HEK293T (cell line): Measurements from ENCODE around the gene KCNJ1.

Experiments
- BHLHE40 ChIP-seq: fragments of 450-650 bp; IDR thresholded peaks from 2 replicates; pipeline ENCODE4 v1.6.1; 2016; ENCODE audit warnings: mild to moderate bottlenecking, moderate library complexity, borderline replicate concordance
- CTBP1 ChIP-seq: fragments of 450-650 bp; IDR thresholded peaks from 2 replicates; pipeline ENCODE4 v1.6.1; 2016; ENCODE audit warnings: borderline replicate concordance
- ELF4 ChIP-seq: fragments of 450-650 bp; IDR thresholded peaks from 2 replicates; pipeline ENCODE4 v1.6.1; 2017; ENCODE audit warnings: antibody characterized with exemption
- FOXA1 ChIP-seq: fragments of 450-650 bp; IDR thresholded peaks from 2 replicates; pipeline ENCODE4 v1.6.1; 2016; ENCODE audit warnings: mild to moderate bottlenecking
- FOXM1 ChIP-seq: fragments of 450-650 bp; IDR thresholded peaks from 2 replicates; pipeline ENCODE4 v1.6.1; 2017; ENCODE audit warnings: mild to moderate bottlenecking, borderline replicate concordance
- L3MBTL2 ChIP-seq: fragments of 450-650 bp; conservative IDR thresholded peaks from 2 replicates; pipeline ENCODE4 v1.6.1; 2016; ENCODE audit warnings: mild to moderate bottlenecking
- NFRKB ChIP-seq: fragments of 450-650 bp; IDR thresholded peaks from 2 replicates; pipeline ENCODE4 v1.6.1; 2016; ENCODE audit warnings: mild to moderate bottlenecking, moderate library complexity
- PKNOX1 ChIP-seq: fragments of 450-650 bp; IDR thresholded peaks from 2 replicates; pipeline ENCODE4 v1.6.1; 2016
- SP1 ChIP-seq: fragments of 450-650 bp; IDR thresholded peaks from 2 replicates; pipeline ENCODE4 v1.6.1; 2017
- ZNF384 ChIP-seq: fragments of 450-650 bp; IDR thresholded peaks from 2 replicates; pipeline ENCODE4 v1.6.1; 2016

- no peak for TF ChIP-seq L3MBTL2
- TF ChIP-seq BHLHE40, result no peak
- no peak for TF ChIP-seq CTBP1
- no peak for TF ChIP-seq FOXM1
- no peak for TF ChIP-seq NFRKB
- no peak for TF ChIP-seq SP1
- no peak for TF ChIP-seq ELF4
- TF ChIP-seq ZNF384, result no peak
- TF ChIP-seq PKNOX1, result no peak
- TF ChIP-seq FOXA1, result no peak
Measured at GRCh38 chr11:128910576-128910975, 43.5 kb upstream of the KCNJ1 start.
